OCI-LY7 (cell line): ENCODE measurements around the gene HSBP1L1.

ENCODE experiments used
- CTCF ChIP-seq: fragments of 200-600 bp; sonication (generic); conservative IDR thresholded peaks from 2 replicates; pipeline ENCODE4 v1.5.1; 2014; ENCODE audit warnings: mild to moderate bottlenecking, antibody characterized with exemption, low read length, moderate library complexity, mixed read lengths
- EZH2phosphoT487 ChIP-seq: fragments of 200-600 bp; sonication (generic); IDR thresholded peaks from 2 replicates; pipeline ENCODE4 v1.6.1; 2018; ENCODE audit warnings: low read depth, borderline replicate concordance, mild to moderate bottlenecking, mixed run types, antibody characterized with exemption, low read length, moderate library complexity, mixed read lengths

DNA sequence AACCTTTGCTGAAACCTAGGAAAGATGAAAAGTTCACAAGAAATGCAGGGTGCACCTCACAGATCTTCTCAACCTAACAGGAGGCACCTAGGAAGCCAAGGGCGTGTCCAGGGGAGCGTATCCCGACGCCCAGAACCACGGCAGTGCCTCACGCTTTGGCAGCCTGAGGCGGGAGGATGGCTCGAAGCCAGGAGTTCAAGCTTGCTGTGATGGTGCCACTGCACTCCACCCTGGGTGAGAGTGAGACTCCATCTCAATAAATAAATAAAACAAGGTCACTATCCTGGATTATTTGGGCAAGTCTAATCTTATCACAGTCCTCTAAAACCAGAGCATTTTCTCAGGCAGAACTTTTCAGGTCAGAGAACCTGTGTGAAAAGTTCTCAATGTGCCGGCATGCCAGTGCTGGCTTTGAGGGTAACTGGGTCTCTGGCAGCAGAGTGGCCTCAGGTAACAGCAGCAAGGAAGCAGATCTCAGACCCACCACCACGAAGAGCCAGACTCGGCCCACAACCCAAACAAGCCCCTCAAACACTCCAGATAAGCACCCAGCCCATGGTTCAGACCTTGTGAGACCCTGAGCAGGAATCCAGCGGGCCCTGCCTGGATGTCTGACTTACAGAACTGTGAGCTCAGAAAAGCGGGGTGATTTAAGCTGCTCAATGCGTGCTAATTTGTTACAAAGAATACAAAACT lies 11.7 kb downstream of the HSBP1L1 start:
- no peak for TF ChIP-seq EZH2phosphoT487
- no peak for TF ChIP-seq CTCF
